ENCODE data around the gene IL32. TPM values are rescaled to one million over a fixed set of nuclear protein-coding genes. Genes with fewer than 3 reads are reported as not detected.
A peak's percentile ranks its signal among the peaks of the same experiment; 100 is the strongest.

The IL32 gene
- 30.3 and 37.9 TPM in 2 replicates for polyA plus RNA-seq (2011; rRNA removed)
- polyA minus RNA-seq (2011; rRNA and poly(A)+ RNA removed): 10.2 and 16.0 TPM in 2 replicates

- H3K27ac ChIP-seq (ENCODE audit: low read depth, low read length): peak within 1 kb of the TSS; percentile 39
- CTCF ChIA-PET: no interaction called here
Observed at GRCh38 chr16:3065069-3065741, at the start of gene IL32. IL32 (plus strand) TSS chr16:3065640; CDS start chr16:3065812, 172 bp downstream.

DNA sequence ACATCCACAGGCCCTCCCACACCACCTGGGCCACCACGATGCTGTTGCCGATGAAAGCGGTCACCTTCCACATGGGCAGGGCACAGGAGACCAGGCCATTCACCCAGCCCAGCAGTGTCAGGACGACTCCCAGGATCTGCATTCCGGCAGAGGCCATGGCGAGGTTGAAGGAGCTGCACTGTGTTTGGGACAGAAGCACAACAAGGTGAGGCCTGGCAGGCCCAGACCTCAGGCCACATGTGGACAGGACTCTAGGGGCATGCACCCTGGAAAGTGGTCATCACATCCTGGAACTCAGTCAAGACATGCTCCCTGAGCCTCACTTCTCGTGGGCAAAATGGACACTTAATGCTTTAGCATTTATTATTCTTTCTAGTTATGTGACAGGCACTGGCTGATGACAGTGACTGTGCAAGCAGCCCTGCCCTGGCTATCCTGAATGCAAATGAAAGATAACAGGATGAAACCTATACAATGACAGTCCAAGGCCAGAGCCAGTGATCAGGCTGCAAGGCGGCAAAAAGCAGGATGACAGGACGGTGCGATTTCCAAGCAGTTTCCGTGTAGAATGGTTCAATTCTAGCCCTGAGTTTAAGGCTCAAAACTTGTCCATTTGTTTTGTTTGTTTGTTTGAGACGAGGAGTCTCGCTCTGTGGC lies 49.4 kb upstream of the IL32 start:
- Histone ChIP-seq H3K4me3 (ENCODE audit: low read depth, low read length) (no peak overlapping the region), H3K9me3 (ENCODE audit: control insufficient read depth, insufficient read depth, low read length) (no peaks in the 10 kb centered on the region; the same call in 1 of the 2 replicates), H3K27me3 (ENCODE audit: control insufficient read depth, insufficient read depth, low read length) (peaks cover 37% of the 10 kb centered on the region), H3K27ac (ENCODE audit: low read depth, low read length) (no peak overlapping the region)
- POLR2A ChIA-PET: no interaction called here
- TF ChIP-seq, protein P1, sequence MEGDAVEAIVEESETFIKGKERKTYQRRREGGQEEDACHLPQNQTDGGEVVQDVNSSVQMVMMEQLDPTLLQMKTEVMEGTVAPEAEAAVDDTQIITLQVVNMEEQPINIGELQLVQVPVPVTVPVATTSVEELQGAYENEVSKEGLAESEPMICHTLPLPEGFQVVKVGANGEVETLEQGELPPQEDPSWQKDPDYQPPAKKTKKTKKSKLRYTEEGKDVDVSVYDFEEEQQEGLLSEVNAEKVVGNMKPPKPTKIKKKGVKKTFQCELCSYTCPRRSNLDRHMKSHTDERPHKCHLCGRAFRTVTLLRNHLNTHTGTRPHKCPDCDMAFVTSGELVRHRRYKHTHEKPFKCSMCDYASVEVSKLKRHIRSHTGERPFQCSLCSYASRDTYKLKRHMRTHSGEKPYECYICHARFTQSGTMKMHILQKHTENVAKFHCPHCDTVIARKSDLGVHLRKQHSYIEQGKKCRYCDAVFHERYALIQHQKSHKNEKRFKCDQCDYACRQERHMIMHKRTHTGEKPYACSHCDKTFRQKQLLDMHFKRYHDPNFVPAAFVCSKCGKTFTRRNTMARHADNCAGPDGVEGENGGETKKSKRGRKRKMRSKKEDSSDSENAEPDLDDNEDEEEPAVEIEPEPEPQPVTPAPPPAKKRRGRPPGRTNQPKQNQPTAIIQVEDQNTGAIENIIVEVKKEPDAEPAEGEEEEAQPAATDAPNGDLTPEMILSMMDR (IDR thresholded peaks at IDR 0.05; ENCODE audit: low read depth, low read length): no peak
- CTCF ChIA-PET: no interaction called here
- no peak for DNase-seq (ENCODE audit: low read depth, low spot score)

More at GRCh38 chr16:3065069-3065741, at the start of gene IL32:
- TF ChIP-seq, protein P1 (IDR thresholded peaks at IDR 0.05; ENCODE audit: low read depth, low read length): no peak
- no peaks in the 10 kb centered on the region for H3K9me3 ChIP-seq (ENCODE audit: control insufficient read depth, insufficient read depth, low read length)
- H3K4me3 ChIP-seq (ENCODE audit: low read depth, low read length): peak within 1 kb of the TSS; percentile 51
- peak; percentile 36 for DNase-seq (ENCODE audit: low read depth, low spot score)
- POLR2A ChIA-PET: interaction anchor here (0.9 kb wide), 1 partner anchor 18 kb away, joined by 5 read pairs; no protein-coding TSS in a partner anchor
- no peaks in the 10 kb centered on the region for H3K27me3 ChIP-seq (ENCODE audit: control insufficient read depth, insufficient read depth, low read length)

- ChIA-PET CTCF (no interaction called here), POLR2A (no interaction called here)
- Histone ChIP-seq H3K9me3 (ENCODE audit: control insufficient read depth, insufficient read depth, low read length) (no peaks in the 10 kb centered on the region; the same call in 1 of the 2 replicates), H3K27me3 (ENCODE audit: control insufficient read depth, insufficient read depth, low read length) (peaks cover 25% of the 10 kb centered on the region), H3K4me3 (ENCODE audit: low read depth, low read length) (no peak overlapping the region), H3K27ac (ENCODE audit: low read depth, low read length) (no peak overlapping the region)
- TF ChIP-seq, protein P1 (IDR thresholded peaks at IDR 0.05; ENCODE audit: low read depth, low read length): no peak
- DNase-seq (ENCODE audit: low read depth, low spot score): no peak
Observed at GRCh38 chr16:3017344-3017743, 48.1 kb upstream of the IL32 start.

GRCh38 chr16:3017794-3018506 lies 47.5 kb upstream of the IL32 start, which contains the start of gene CLDN6:
CLDN6 (minus strand) TSS chr16:3018183; CDS start chr16:3016021, 2,162 bp downstream.
- Histone ChIP-seq H3K9me3 (ENCODE audit: control insufficient read depth, insufficient read depth, low read length) (no peaks in the 10 kb centered on the region; the same call in 1 of the 2 replicates), H3K27ac (ENCODE audit: low read depth, low read length) (no peak within 1 kb of the TSS), H3K4me3 (ENCODE audit: low read depth, low read length) (no peak within 1 kb of the TSS), H3K27me3 (ENCODE audit: control insufficient read depth, insufficient read depth, low read length) (peaks cover 19% of the 10 kb centered on the region)
- TF ChIP-seq, protein P1 (IDR thresholded peaks at IDR 0.05; ENCODE audit: low read depth, low read length): peak; percentile 19
- DNase-seq (ENCODE audit: low read depth, low spot score): no peak
- POLR2A ChIA-PET: no interaction called here
- CTCF ChIA-PET: no interaction called here
